ENCODE results near the gene RAET1G.
"Not testable (repeated sequence)": the region's sequence is repeated elsewhere in the genome, so short reads cannot be mapped to it uniquely, and the experiment has no call there.

RAET1G gene

GRCh38 chr6:149922642-149923326 is at the start of gene RAET1G:
RAET1G (minus strand) TSS chr6:149923121; CDS start chr6:149923010, 111 bp downstream.
- DNase-seq (ENCODE audit: low read depth), result peak; percentile 68

GRCh38 chr6:149969635-149970034 is 46.7 kb upstream of the RAET1G start:
- DNase-seq (ENCODE audit: low read depth), result no peak

GRCh38 chr6:149968909-149969308 is 46.0 kb upstream of the RAET1G start:
- DNase-seq (ENCODE audit: low read depth), result not testable (repeated sequence)

GRCh38 chr6:149967999-149968398 is 45.1 kb upstream of the RAET1G start:
- not testable (repeated sequence) for DNase-seq (ENCODE audit: low read depth)

GRCh38 chr6:149967591-149967990 is 44.7 kb upstream of the RAET1G start:
- DNase-seq (ENCODE audit: low read depth), result no peak

GRCh38 chr6:149966319-149966718 is 43.4 kb upstream of the RAET1G start:
- DNase-seq (ENCODE audit: low read depth), result not testable (repeated sequence)

- DNase-seq (ENCODE audit: low read depth), result no peak
These were observed 42.5 kb upstream of the RAET1G start for GRCh38 chr6:149965194-149966020.

- no peak for DNase-seq (ENCODE audit: low read depth)
These were observed 41.6 kb upstream of the RAET1G start for GRCh38 chr6:149964308-149965193.

- DNase-seq (ENCODE audit: low read depth), result peak; percentile 55
These were observed 40.8 kb upstream of the RAET1G start, which contains the start of gene ULBP1 for GRCh38 chr6:149963462-149964307. ULBP1 (plus strand) TSS chr6:149963943; CDS start chr6:149964050, 107 bp downstream.

- DNase-seq (ENCODE audit: low read depth), result no peak
These were observed 40.2 kb upstream of the RAET1G start for GRCh38 chr6:149963212-149963461.

- no peak for DNase-seq (ENCODE audit: low read depth)
These were observed 39.7 kb upstream of the RAET1G start for GRCh38 chr6:149962461-149963211.

- DNase-seq (ENCODE audit: low read depth), result peak; percentile 33
These were observed 39.0 kb upstream of the RAET1G start for GRCh38 chr6:149961728-149962425.

GRCh38 chr6:149960488-149960887 is 37.6 kb upstream of the RAET1G start:
- no peak for DNase-seq (ENCODE audit: low read depth)

- DNase-seq (ENCODE audit: low read depth), result not testable (repeated sequence)
These were observed 36.9 kb upstream of the RAET1G start for GRCh38 chr6:149959806-149960205.

GRCh38 chr6:149958124-149958523 is 35.2 kb upstream of the RAET1G start:
- not testable (repeated sequence) for DNase-seq (ENCODE audit: low read depth)

GRCh38 chr6:149955654-149956317 is 32.9 kb upstream of the RAET1G start:
- not testable (repeated sequence) for DNase-seq (ENCODE audit: low read depth)

GRCh38 chr6:149954984-149955653 is 32.2 kb upstream of the RAET1G start:
- not testable (repeated sequence) for DNase-seq (ENCODE audit: low read depth)

GRCh38 chr6:149954328-149954983 is 31.5 kb upstream of the RAET1G start:
- not testable (repeated sequence) for DNase-seq (ENCODE audit: low read depth)
